PFSK-1 (cell line): ENCODE measurements around the gene HIVEP1.

ENCODE experiments used
- FOXP2 ChIP-seq: optimal IDR thresholded peaks from 2 replicates; pipeline ENCODE3; 2011; ENCODE audit warnings: borderline replicate concordance, control low read depth, inconsistent platforms; ENCODE audit not compliant: insufficient read depth; ENCODE audit errors: extremely low read length, extremely low read depth
- POLR2AphosphoS5 ChIP-seq: IDR thresholded peaks from 2 replicates; pipeline ENCODE4 v1.6.1; 2012; ENCODE audit warnings: low read depth, mild to moderate bottlenecking, control low read depth, low read length, moderate library complexity
- SIN3A ChIP-seq: IDR thresholded peaks from 2 replicates; pipeline ENCODE4 v1.6.1; 2012; ENCODE audit warnings: mild to moderate bottlenecking, low read length, moderate library complexity, borderline replicate concordance; ENCODE audit not compliant: insufficient read depth
- TAF1 ChIP-seq: IDR thresholded peaks from 2 replicates; pipeline ENCODE4 v1.6.1; 2012; ENCODE audit warnings: low read length, control low read depth, borderline replicate concordance; ENCODE audit not compliant: insufficient read depth
- TF ChIP-seq, protein P1 (sequence below), 2 experiments: IDR thresholded peaks; 2 replicates each; pipeline versions ENCODE4 v1.6.1 to v1.8.0; 2011 to 2012; ENCODE audit warnings: low read depth in 2 of 2, low read length in 2 of 2, control low read depth in 1 of 2, inconsistent platforms in 1 of 2, mild to moderate bottlenecking in 1 of 2, moderate library complexity in 1 of 2; ENCODE audit not compliant: insufficient read depth in 1 of 2

HIVEP1 gene

DNA sequence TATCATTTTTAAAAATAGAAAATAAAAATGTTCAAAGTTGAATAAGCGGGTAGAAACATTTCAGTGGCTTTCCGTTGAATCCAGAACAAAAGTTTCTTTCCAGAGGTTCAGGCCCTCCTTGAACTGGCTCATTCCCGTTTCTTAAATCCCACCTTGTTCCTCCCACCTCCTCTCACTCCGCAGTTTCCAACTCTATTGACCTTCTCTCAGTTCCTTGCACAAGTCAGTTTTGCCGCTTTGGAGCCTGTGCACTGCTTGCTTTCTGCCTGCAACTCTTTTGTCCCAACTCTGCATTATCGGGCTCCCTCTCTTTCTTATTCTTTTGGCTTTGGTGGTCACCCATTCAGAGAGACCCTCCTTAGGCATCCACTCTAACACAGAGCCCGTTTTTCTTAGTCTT lies 178.1 kb downstream of the HIVEP1 start:
- TF ChIP-seq POLR2AphosphoS5 (no peak), TAF1 (no peak), FOXP2 (no peak), SIN3A (no peak)
- TF ChIP-seq, protein P1, sequence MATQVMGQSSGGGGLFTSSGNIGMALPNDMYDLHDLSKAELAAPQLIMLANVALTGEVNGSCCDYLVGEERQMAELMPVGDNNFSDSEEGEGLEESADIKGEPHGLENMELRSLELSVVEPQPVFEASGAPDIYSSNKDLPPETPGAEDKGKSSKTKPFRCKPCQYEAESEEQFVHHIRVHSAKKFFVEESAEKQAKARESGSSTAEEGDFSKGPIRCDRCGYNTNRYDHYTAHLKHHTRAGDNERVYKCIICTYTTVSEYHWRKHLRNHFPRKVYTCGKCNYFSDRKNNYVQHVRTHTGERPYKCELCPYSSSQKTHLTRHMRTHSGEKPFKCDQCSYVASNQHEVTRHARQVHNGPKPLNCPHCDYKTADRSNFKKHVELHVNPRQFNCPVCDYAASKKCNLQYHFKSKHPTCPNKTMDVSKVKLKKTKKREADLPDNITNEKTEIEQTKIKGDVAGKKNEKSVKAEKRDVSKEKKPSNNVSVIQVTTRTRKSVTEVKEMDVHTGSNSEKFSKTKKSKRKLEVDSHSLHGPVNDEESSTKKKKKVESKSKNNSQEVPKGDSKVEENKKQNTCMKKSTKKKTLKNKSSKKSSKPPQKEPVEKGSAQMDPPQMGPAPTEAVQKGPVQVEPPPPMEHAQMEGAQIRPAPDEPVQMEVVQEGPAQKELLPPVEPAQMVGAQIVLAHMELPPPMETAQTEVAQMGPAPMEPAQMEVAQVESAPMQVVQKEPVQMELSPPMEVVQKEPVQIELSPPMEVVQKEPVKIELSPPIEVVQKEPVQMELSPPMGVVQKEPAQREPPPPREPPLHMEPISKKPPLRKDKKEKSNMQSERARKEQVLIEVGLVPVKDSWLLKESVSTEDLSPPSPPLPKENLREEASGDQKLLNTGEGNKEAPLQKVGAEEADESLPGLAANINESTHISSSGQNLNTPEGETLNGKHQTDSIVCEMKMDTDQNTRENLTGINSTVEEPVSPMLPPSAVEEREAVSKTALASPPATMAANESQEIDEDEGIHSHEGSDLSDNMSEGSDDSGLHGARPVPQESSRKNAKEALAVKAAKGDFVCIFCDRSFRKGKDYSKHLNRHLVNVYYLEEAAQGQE (IDR thresholded peaks at IDR 0.05; ENCODE audit: insufficient read depth in 1 of 2, low read depth in 2 of 2, low read length in 2 of 2) = no peak

DNA sequence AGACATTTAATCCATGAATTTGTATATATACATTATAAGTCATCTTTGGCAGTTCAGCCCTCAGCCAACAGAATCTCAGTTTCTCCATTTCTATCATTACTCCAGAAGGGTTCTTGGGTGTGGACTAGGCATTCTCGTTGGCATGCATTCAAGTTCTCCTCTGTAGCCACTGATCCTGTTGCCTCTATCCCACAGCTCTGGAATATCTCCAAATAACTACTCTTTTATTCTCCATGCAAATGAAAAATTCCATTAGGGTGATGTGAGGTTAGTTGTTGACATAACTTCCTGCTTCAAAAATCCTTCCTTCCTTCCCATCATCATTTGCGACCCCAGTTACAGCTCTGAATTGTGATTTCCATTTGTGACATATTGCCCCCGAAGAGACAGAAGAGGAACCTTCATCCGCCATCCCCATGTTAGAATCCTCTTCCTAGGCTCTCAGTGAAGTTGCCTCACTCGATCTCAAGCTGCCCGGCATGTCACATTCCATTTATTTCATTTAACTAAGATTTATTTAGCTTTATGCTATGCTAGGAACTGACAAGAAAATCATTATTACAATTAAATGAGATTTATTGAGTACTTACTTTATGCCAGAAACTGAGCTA lies 184.3 kb downstream of the HIVEP1 start:
- TF ChIP-seq FOXP2 = no peak
- TF ChIP-seq SIN3A = no peak
- TF ChIP-seq, protein P1 (IDR thresholded peaks at IDR 0.05; ENCODE audit: insufficient read depth in 1 of 2, low read depth in 2 of 2, low read length in 2 of 2) = no peak
- no peak for TF ChIP-seq TAF1
- no peak for TF ChIP-seq POLR2AphosphoS5

DNA sequence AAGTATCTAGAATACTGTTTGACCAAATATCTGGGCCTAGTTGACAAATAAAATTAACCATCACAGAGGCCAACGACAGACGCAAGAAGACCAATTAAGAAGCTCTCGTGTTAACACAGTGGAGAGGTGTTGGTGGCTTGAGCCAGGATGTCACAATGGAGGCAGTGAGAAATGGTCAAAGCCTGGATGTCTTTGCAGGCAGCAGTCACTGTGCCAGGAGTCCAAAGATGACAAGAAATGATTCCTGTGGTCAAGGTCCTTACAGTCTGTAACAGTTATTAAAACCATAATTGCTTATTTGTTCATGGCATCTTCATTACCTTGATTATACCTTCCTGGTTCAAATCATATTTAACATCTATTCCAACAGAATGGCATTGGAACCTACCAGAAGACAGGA lies 186.7 kb downstream of the HIVEP1 start:
- no peak for TF ChIP-seq FOXP2
- no peak for TF ChIP-seq POLR2AphosphoS5
- TF ChIP-seq TAF1 = no peak
- TF ChIP-seq, protein P1 (IDR thresholded peaks at IDR 0.05; ENCODE audit: insufficient read depth in 1 of 2, low read depth in 2 of 2, low read length in 2 of 2) = no peak
- no peak for TF ChIP-seq SIN3A

DNA sequence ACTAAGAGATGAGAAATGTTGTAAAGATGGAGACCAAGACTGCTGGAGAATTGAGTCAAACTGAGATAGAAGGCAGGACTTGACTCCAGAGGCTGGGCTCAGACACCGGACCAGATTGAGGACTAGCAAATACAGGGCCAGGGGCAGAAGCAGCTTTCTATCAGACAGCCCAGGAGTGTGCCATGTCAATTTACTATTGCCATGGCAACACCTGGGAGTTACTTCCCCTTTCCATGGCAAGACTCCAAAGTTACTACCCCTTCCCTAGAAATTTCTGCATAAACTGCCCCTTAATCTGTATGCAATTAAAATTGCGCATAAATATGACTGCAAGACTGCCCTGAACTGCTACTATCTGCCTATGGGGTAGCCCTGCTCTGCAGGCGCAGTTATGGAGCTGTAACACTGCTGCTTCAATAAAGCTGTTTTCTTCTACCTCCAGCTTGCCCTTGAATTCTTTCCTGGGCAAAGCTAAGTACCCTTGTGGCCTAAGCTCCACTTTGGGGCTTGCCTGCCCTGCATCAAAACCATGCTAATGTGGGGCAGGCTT lies 188.0 kb downstream of the HIVEP1 start:
- TF ChIP-seq POLR2AphosphoS5 (no peak), TAF1 (no peak), FOXP2 (no peak), SIN3A (no peak)
- TF ChIP-seq, protein P1 (IDR thresholded peaks at IDR 0.05; ENCODE audit: insufficient read depth in 1 of 2, low read depth in 2 of 2, low read length in 2 of 2) = no peak

DNA sequence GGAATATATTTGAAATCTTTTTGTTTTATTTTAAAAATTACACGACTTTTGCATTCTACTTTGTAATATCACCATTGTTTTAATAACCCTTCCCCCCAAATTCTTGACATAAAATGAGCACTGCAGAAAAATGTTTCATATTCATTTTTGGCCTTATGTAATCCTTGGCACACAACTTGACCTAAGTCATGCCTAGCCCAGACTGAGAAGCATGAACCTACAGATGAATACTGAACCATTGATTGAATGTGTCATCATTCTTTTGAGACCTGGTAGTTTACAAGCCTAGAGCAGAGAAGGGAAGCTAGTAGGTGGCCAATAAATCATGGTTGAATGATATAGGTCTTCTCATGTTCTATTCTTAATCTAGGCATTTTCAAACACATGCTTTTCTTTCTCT lies 188.6 kb downstream of the HIVEP1 start:
- TF ChIP-seq TAF1 (no peak), POLR2AphosphoS5 (no peak), FOXP2 (no peak), SIN3A (no peak)
- TF ChIP-seq, protein P1 (IDR thresholded peaks at IDR 0.05; ENCODE audit: insufficient read depth in 1 of 2, low read depth in 2 of 2, low read length in 2 of 2) = no peak
